CD4-positive, alpha-beta T cell treated with Interleukin-12 subunit alpha and Interleukin-12 subunit beta, for 1 hour (primary cell): ENCODE data around the gene RASD2.
"Not testable (repeated sequence)": the region's sequence is repeated elsewhere in the genome, so short reads cannot be mapped to it uniquely, and the experiment has no call there.

Experiments
- DNase-seq: peaks from one replicate; pipeline ENCODE4 v3.0.0-alpha.2; 2020

RASD2 gene

GRCh38 chr22:35540595-35541253, at the start of gene RASD2:
TSS of gene RASD2 (plus strand) at chr22:35540831. CDS start at chr22:35546810, 5,979 bp downstream.
- peak; percentile 50 for DNase-seq

- DNase-seq, result not testable (repeated sequence)
Measured at GRCh38 chr22:35491061-35491907, 49.3 kb upstream of the RASD2 start.

- no peak for DNase-seq
Measured at GRCh38 chr22:35491908-35492380, 48.7 kb upstream of the RASD2 start.

- DNase-seq, result no peak
Measured at GRCh38 chr22:35493074-35493473, 47.6 kb upstream of the RASD2 start.

- DNase-seq, result not testable (repeated sequence)
Measured at GRCh38 chr22:35495711-35496110, 44.9 kb upstream of the RASD2 start.

- no peak for DNase-seq
Measured at GRCh38 chr22:35496768-35497312, 43.8 kb upstream of the RASD2 start.

GRCh38 chr22:35498026-35498800, 42.4 kb upstream of the RASD2 start:
- no peak for DNase-seq

GRCh38 chr22:35502836-35503235, 37.8 kb upstream of the RASD2 start:
- no peak for DNase-seq

- DNase-seq, result no peak
Measured at GRCh38 chr22:35505399-35506258, 35.0 kb upstream of the RASD2 start.

GRCh38 chr22:35506259-35506570, 34.4 kb upstream of the RASD2 start:
- no peak for DNase-seq

- not testable (repeated sequence) for DNase-seq
Measured at GRCh38 chr22:35507851-35508250, 32.8 kb upstream of the RASD2 start.

- no peak for DNase-seq
Measured at GRCh38 chr22:35509451-35509850, 31.2 kb upstream of the RASD2 start.

GRCh38 chr22:35509960-35510359, 30.7 kb upstream of the RASD2 start:
- no peak for DNase-seq

- DNase-seq, result no peak
Measured at GRCh38 chr22:35510481-35510934, 30.1 kb upstream of the RASD2 start.

- DNase-seq, result no peak
Measured at GRCh38 chr22:35510951-35511350, 29.7 kb upstream of the RASD2 start.

- DNase-seq, result no peak
Measured at GRCh38 chr22:35514366-35514765, 26.3 kb upstream of the RASD2 start.

- DNase-seq, result not testable (repeated sequence)
Measured at GRCh38 chr22:35515952-35516351, 24.7 kb upstream of the RASD2 start.

- DNase-seq, result no peak
Measured at GRCh38 chr22:35516723-35517122, 23.9 kb upstream of the RASD2 start.

GRCh38 chr22:35517207-35517606, 23.4 kb upstream of the RASD2 start:
- no peak for DNase-seq

GRCh38 chr22:35517769-35518530, 22.7 kb upstream of the RASD2 start:
- no peak for DNase-seq

GRCh38 chr22:35518811-35519210, 21.8 kb upstream of the RASD2 start:
- no peak for DNase-seq
